Pons (tissue), 1 donor: ENCODE results near the gene CEP164.

Experiments used
- DNase-seq: peaks from one replicate; pipeline ENCODE4 v3.0.0-alpha.2; 2016; ENCODE audit warnings: low spot score

Gene CEP164

GRCh38 chr11:117366875-117367274, 39.2 kb downstream of the CEP164 start:
- DNase-seq: no peak

- DNase-seq: no peak
Measured at GRCh38 chr11:117369534-117369933, 41.9 kb downstream of the CEP164 start.

DNA sequence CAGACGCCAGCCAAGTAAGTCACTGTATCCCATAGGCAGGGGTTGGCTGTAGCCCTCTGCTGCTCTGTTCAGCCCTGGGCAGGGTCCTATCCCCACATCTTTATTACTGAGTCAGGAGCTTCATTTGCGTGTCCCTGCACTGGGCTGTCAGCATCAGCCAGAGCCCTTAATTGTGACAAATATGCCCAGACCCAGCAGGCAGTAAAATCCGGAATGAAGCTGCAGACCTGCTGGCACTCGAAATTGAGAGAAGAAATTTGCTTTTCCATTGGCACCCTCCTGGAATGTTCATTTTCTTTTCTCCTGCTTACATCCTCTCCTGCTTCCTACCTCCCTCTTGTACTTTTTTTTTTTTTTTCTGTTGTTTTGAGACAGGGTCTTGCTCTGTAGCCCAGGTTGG, 43.8 kb downstream of the CEP164 start:
- DNase-seq: no peak

DNA sequence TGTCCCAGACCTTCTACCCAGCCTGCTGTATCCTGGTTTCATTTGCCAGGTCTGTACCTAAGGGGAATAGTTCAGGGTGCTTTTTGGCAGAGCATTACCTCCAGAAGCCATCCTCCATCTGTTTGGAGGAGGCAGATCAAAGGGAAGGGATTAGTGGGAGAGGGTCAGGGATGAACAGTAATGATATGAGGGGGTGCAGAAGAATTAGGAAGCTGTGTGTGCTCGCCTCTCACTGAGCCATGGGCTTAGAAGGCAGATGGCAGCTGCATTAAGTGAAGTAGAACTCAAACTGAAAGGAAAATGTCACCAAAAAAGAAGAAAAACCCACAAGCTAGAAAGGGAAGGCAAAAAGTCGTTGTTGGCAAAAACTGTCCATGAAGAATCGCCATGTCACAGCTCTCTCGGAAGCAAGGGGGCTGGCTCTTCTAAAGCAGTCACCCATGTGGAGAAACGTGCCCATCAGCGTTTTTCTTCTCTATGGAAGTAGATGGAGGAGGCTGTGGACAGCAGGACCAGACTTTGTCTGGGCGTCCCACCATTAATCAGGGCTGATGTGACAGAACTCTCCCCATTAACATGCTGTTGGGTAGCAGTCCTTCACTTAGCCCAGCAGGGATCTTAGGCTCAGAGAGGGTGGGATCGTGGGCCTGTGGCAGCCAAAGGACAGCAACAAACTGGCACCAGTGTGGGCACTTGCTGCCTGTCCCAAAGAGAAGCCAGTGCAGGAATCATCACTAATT, 46.8 kb downstream of the CEP164 start:
- DNase-seq: no peak

- no peak for DNase-seq
Measured at GRCh38 chr11:117375960-117376359, 48.3 kb downstream of the CEP164 start.

- no peak for DNase-seq
Measured at GRCh38 chr11:117376517-117376916, 48.9 kb downstream of the CEP164 start.

GRCh38 chr11:117378976-117379865, 51.6 kb downstream of the CEP164 start:
- DNase-seq: no peak

- DNase-seq: no peak
Measured at GRCh38 chr11:117380676-117381075, 53.0 kb downstream of the CEP164 start.

- DNase-seq: no peak
Measured at GRCh38 chr11:117381481-117382387, 54.1 kb downstream of the CEP164 start.

DNA sequence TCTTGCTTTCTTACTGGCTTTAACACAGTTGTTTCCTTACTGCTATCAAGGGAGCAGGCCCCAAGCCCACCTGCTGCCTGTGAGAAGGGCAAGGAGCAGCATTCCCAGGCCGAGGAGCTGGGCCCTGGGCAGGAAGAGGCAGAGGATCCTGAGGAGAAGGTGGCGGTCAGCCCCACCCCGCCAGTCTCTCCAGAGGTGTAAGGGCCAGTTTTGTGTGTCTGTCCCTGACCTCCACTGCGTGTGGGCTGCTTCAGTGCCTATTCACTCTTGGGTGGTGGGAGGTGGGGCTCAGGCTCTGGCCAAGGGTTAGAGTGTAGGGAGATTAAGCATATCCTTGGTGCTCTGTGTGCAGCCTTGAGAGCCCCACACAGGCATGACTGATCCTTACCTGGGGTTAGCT, 55.1 kb downstream of the CEP164 start:
- no peak for DNase-seq

GRCh38 chr11:117384045-117384444, 56.4 kb downstream of the CEP164 start:
- DNase-seq: no peak

DNA sequence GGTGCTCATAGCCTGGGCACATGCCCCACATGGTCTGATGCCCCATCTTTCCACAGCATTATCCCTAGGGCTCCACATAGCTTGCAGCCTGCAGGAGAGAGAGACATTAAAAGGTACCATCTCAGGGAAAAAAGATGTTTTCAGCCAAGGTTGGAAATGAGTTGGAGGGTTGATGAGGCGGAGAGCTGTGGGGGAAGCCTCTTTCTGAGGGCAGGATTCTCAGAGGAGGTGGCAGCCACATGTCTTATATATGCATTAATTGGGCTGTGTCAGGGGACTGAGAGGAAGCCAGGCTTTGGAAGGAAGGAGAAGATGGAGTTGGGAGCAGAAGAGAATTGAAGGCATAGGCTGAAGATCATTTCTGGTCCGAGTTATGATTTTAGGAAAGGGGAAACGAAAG, 57.8 kb downstream of the CEP164 start:
- no peak for DNase-seq

GRCh38 chr11:117385906-117386305, 58.3 kb downstream of the CEP164 start:
- no peak for DNase-seq

DNA sequence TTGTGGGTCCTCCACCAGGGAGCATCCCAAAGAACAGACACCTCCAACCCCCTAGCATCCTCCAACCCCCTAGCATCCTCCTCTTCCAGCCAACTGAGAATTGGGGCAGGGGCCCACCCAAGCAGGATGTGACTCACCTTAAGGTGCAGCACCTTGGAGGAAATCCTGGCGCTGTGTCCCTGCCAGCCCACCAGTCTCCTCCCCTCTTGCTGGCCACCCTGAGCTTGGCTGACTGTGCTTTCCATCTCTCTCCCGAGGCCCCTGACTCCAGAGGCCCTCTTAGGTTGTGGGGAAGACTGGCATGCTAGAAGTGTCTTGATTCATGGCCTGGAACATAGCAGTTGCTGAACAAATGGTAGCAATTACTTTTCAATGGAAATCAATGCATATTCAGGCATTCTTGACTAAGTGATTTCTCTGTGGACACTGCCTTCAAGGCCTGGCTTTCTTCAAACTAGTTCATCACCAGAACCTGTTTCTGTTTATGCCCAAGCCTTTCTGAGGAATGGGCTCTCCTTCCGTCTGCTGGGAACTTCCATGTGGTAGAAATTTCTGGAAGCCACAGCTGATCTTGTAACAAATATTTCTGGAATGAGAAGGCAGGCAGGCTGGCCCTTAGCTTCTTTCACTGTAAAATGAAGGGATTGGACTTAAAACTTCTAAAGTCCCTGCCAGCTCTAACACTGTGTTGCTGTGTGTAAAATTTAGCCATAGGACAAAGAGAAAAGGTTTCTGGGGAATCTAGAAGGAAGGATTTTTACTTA, 60.5 kb downstream of the CEP164 start:
- no peak for DNase-seq

DNA sequence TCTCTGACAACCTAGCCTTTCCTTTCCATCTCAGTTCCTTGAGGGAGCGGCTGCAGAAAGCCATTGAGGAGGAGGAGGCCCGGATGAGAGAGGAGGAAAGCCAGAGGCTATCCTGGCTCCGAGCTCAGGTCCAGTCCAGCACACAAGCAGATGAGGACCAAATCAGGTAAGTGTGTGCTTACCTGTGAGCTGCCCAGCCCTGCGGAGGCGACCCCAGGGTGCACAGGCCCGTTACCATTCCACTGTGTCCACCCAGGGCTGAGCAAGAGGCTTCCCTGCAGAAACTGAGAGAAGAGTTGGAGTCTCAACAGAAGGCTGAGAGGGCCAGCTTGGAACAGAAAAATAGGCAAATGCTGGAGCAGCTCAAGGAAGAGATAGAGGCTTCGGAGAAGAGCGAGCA, 63.1 kb downstream of the CEP164 start:
- no peak for DNase-seq

DNA sequence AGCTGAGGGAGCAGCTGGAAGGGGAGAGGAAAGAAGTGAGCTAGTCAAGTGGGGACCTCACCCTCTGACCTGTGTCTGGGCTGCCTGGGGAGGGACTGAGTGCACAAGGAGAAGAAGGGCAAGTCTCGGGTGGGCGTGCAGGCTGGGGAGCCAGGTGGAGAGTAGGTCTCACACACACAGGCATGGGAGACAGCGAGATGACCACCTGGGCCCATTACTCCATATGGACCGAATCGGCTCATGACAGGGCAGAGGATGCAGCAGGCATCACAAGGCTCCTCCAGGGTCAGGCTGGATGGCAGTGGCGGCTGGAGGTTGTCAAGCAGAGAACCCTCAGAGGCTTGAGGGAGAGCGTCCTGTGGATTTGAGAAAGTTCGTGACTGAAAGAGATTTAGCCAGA, 63.5 kb downstream of the CEP164 start:
- no peak for DNase-seq

- no peak for DNase-seq
Measured at GRCh38 chr11:117392001-117392690, 64.5 kb downstream of the CEP164 start.

- no peak for DNase-seq
Measured at GRCh38 chr11:117392979-117393378, 65.3 kb downstream of the CEP164 start.

- DNase-seq: no peak
Measured at GRCh38 chr11:117394221-117394925, 66.7 kb downstream of the CEP164 start.

DNA sequence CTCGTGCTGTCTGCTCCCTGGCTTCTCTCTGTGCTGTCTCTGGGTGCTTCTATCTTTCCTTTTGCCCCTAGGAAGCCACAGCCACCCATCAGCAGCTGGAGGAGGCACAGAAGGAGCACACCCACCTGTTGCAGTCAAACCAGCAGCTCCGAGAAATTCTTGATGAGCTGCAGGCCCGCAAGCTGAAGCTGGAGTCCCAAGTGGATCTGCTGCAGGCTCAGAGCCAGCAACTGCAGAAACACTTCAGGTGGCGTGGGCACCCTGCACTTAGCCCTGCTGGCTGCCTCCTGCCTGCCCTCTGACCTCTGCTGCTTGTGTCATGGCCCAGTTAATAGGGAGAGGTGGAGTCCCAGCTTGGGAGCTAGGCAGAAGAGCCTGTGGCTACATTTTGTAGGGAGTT, 67.8 kb downstream of the CEP164 start:
- no peak for DNase-seq
